NOMO-1 (cell line): ENCODE measurements around the gene LIPA.
"Not testable (repeated sequence)": the region's sequence is repeated elsewhere in the genome, so short reads cannot be mapped to it uniquely, and the experiment has no call there.

Experiments used
- DNase-seq, 2 experiments: peaks; one replicate each; lab custom pipeline; 2025; ENCODE audit not compliant: unreplicated experiment in 2 of 2; lab: John Stamatoyannopoulos, UW

LIPA gene

GRCh38 chr10:89251409-89252224 is at the start of gene LIPA:
LIPA (minus strand) TSS chr10:89251775; CDS start chr10:89247648, 4,127 bp downstream.
- DNase-seq = peak; percentile 97 to 98

GRCh38 chr10:89301232-89301631 is 49.7 kb upstream of the LIPA start:
- DNase-seq = peak; percentile 59 to 81

GRCh38 chr10:89299031-89299430 is 47.5 kb upstream of the LIPA start:
- DNase-seq = no peak

GRCh38 chr10:89297791-89298190 is 46.2 kb upstream of the LIPA start:
- no peak for DNase-seq

- no peak for DNase-seq
These were observed 45.8 kb upstream of the LIPA start for GRCh38 chr10:89297356-89297755.

- DNase-seq = peak; percentile 35 to 83
These were observed 44.7 kb upstream of the LIPA start for GRCh38 chr10:89296220-89296648.

GRCh38 chr10:89295597-89295996 is 44.0 kb upstream of the LIPA start:
- peak in 1 of 2 experiments; percentile 63 for DNase-seq

- DNase-seq = no peak
These were observed 43.2 kb upstream of the LIPA start for GRCh38 chr10:89294721-89295239.

GRCh38 chr10:89285303-89285702 is 33.7 kb upstream of the LIPA start:
- not testable (repeated sequence) for DNase-seq

- not testable (repeated sequence) for DNase-seq
These were observed 33.1 kb upstream of the LIPA start for GRCh38 chr10:89284711-89285110.

- DNase-seq = no peak
These were observed 32.4 kb upstream of the LIPA start for GRCh38 chr10:89283936-89284475.

- DNase-seq = peak; percentile 9 to 45
These were observed 31.7 kb upstream of the LIPA start for GRCh38 chr10:89283025-89283935.

- DNase-seq = no peak
These were observed 30.2 kb upstream of the LIPA start for GRCh38 chr10:89281606-89282395.

GRCh38 chr10:89280508-89280907 is 28.9 kb upstream of the LIPA start:
- no peak for DNase-seq

GRCh38 chr10:89279421-89279869 is 27.9 kb upstream of the LIPA start:
- DNase-seq = no peak

- DNase-seq = no peak
These were observed 27.4 kb upstream of the LIPA start for GRCh38 chr10:89278900-89279392.

GRCh38 chr10:89278034-89278535 is 26.5 kb upstream of the LIPA start:
- no peak for DNase-seq

GRCh38 chr10:89275383-89275782 is 23.8 kb upstream of the LIPA start:
- DNase-seq = no peak

GRCh38 chr10:89274928-89275327 is 23.4 kb upstream of the LIPA start:
- DNase-seq = no peak

GRCh38 chr10:89273680-89274079 is 22.1 kb upstream of the LIPA start:
- no peak for DNase-seq
